Smooth muscle cell (in vitro differentiated cells): Measurements from ENCODE around the gene LDAH. TPM values are rescaled to one million over a fixed set of nuclear protein-coding genes. Genes with fewer than 3 reads are reported as not detected.
A peak's percentile ranks its signal among the peaks of the same experiment; 100 is the strongest.

Experiments used
- DNase-seq: peaks from one replicate; lab custom pipeline; 2025; ENCODE audit not compliant: unreplicated experiment; lab: John Stamatoyannopoulos, UW
- H2AFZ ChIP-seq: fragments of 200-600 bp; sonication (generic); 2 replicates; pipeline ENCODE4 v1.6.0; 2016; ENCODE audit warnings: antibody characterized with exemption, low read depth, mild to moderate bottlenecking
- H3F3A ChIP-seq: fragments of 200-600 bp; sonication (generic); 2 replicates; pipeline ENCODE4 v1.6.0; 2017; ENCODE audit warnings: antibody characterized with exemption, low read depth
- H3K27ac ChIP-seq: fragments of 200-600 bp; sonication (generic); 2 replicates; pipeline ENCODE4 v1.5.1; 2016; ENCODE audit warnings: low read depth, mild to moderate bottlenecking
- H3K27me3 ChIP-seq: fragments of 200-600 bp; sonication (generic); 2 replicates; pipeline ENCODE4 v1.6.1; 2016; ENCODE audit warnings: low read depth, mild to moderate bottlenecking
- H3K36me3 ChIP-seq: fragments of 200-600 bp; sonication (generic); 2 replicates; pipeline ENCODE4 v1.5.1; 2016; ENCODE audit warnings: low read depth
- H3K4me1 ChIP-seq: fragments of 200-600 bp; sonication (generic); 2 replicates; pipeline ENCODE4 v1.5.1; 2016; ENCODE audit warnings: low read depth
- H3K4me2 ChIP-seq: fragments of 200-600 bp; sonication (generic); 2 replicates; pipeline ENCODE4 v1.6.0; 2016; ENCODE audit warnings: mild to moderate bottlenecking
- H3K4me3 ChIP-seq: fragments of 200-600 bp; sonication (generic); 2 replicates; pipeline ENCODE4 v1.5.1; 2016; ENCODE audit warnings: mild to moderate bottlenecking
- H3K79me2 ChIP-seq: fragments of 200-600 bp; sonication (generic); 2 replicates; pipeline ENCODE4 v1.6.0; 2016; ENCODE audit warnings: low read depth, mild to moderate bottlenecking
- H3K9ac ChIP-seq: fragments of 200-600 bp; sonication (generic); 2 replicates; pipeline ENCODE4 v1.6.0; 2016; ENCODE audit warnings: low read depth
- H3K9me3 ChIP-seq: fragments of 200-600 bp; sonication (generic); replicated peaks from 2 replicates; pipeline ENCODE4 v1.5.1; 2016; ENCODE audit warnings: low read depth
- H4K20me1 ChIP-seq: fragments of 200-600 bp; sonication (generic); 2 replicates; pipeline ENCODE4 v1.6.0; 2016; ENCODE audit warnings: low read depth
- WGBS: methylation state at CpG from one replicate; pipeline ENCODE4 v1.1.7; 2016; ENCODE audit warnings: low lambda C conversion rate; 5-methylcytosine and 5-hydroxymethylcytosine counted together
- polyA plus RNA-seq: library from polyadenylated mRNA; unstranded; fragments of >200 nt; fragmentation: Nextera tagmentation; extraction: Ambion mirVana; gene quantifications from 2 replicates; pipeline ENCODE4 v1.2.1, GENCODE V29; 2016
- total RNA-seq: library from RNA; depleted of rRNA; stranded (reverse); fragments of >200 nt; gene quantifications from 2 replicates; pipeline ENCODE4 v1.2.3, GENCODE V29; 2014
- TF ChIP-seq, protein P1 (sequence below): fragments of 200-600 bp; sonication (generic); IDR thresholded peaks from 2 replicates; pipeline ENCODE4 v1.5.1; 2017; ENCODE audit warnings: borderline replicate concordance, mild to moderate bottlenecking, antibody characterized with exemption; ENCODE audit not compliant: insufficient read depth, poor library complexity, severe bottlenecking

The LDAH gene
- total and polyA plus RNA-seq, 2 experiments from 2014 or later, result 14.9 to 15.7 TPM

GRCh38 chr2:20666005-20666303 is 156.9 kb downstream of the LDAH start:
- WGBS, result 2% methylated on average over 30 of the region's 34 CpGs
- H3K9me3 ChIP-seq, result no peaks in the 10 kb centered on the region
- no peaks in the 10 kb centered on the region for H4K20me1 ChIP-seq
- no peak overlapping the region for H2AFZ ChIP-seq
- no peak for DNase-seq
- TF ChIP-seq, protein P1, sequence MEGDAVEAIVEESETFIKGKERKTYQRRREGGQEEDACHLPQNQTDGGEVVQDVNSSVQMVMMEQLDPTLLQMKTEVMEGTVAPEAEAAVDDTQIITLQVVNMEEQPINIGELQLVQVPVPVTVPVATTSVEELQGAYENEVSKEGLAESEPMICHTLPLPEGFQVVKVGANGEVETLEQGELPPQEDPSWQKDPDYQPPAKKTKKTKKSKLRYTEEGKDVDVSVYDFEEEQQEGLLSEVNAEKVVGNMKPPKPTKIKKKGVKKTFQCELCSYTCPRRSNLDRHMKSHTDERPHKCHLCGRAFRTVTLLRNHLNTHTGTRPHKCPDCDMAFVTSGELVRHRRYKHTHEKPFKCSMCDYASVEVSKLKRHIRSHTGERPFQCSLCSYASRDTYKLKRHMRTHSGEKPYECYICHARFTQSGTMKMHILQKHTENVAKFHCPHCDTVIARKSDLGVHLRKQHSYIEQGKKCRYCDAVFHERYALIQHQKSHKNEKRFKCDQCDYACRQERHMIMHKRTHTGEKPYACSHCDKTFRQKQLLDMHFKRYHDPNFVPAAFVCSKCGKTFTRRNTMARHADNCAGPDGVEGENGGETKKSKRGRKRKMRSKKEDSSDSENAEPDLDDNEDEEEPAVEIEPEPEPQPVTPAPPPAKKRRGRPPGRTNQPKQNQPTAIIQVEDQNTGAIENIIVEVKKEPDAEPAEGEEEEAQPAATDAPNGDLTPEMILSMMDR, result no peak
- H3K27ac ChIP-seq, result no peak overlapping the region
- no peak overlapping the region for H3K9ac ChIP-seq
- no peaks in the 10 kb centered on the region for H3K36me3 ChIP-seq
- peaks cover 92% of the 10 kb centered on the region for H3K27me3 ChIP-seq
- H3F3A ChIP-seq, result no peaks in the 10 kb centered on the region
- peaks cover 16% of the 10 kb centered on the region for H3K4me1 ChIP-seq
- peak overlapping the region; percentile 81 for H3K4me2 ChIP-seq
- H3K79me2 ChIP-seq, result no peaks in the 10 kb centered on the region
- H3K4me3 ChIP-seq, result peak overlapping the region; percentile 43

DNA sequence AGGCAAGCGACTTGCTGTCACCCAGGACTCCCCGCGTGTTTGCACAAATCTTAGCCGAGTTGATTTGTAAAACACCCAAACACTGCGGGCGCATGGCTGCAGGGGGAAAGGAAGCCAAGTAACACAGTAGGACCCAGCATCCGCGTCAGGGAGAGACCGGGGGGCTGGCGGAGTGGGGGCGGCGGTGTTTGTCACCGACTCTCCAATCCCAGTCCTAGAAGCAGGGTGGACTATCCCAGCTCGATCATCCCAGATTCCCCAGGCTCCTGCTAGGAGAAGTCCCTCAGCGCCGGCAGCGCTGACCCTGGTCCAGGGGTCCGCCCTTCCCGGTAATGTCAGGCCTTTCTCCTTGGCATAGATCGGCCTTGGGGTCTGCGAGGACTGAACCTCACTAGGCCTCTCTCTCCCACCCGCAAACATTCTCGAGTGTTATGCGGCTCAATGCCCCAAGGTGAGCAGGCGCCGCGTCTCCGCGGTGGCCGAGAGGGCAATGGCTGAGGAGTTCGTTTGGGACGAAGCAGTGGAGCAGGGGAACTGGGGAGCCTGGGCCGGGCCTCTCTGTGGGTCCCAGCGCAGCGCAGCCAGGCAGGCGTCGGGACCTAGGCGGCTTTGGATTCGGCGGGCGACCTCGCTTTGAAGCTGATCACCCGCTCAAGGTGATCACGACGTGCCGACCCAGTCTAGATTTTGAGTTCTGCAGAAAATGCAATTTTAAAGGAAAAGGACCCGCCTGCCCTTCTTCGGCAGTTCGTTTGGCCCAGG is 157.5 kb downstream of the LDAH start:
- Histone ChIP-seq H3K27ac (no peak overlapping the region), H3K4me2 (peak overlapping the region; percentile 81), H3K4me3 (no peak overlapping the region), H3K27me3 (peaks cover 92% of the 10 kb centered on the region), H2AFZ (no peak overlapping the region), H3F3A (no peaks in the 10 kb centered on the region), H3K9me3 (no peaks in the 10 kb centered on the region), H3K4me1 (peaks cover 16% of the 10 kb centered on the region), H4K20me1 (no peaks in the 10 kb centered on the region), H3K9ac (no peak overlapping the region), H3K79me2 (no peaks in the 10 kb centered on the region), H3K36me3 (no peaks in the 10 kb centered on the region)
- no peak for DNase-seq
- WGBS, result 5% methylated on average over 49 of the region's 49 CpGs
- TF ChIP-seq, protein P1, result no peak

- H3K27me3 ChIP-seq, result peaks cover 92% of the 10 kb centered on the region
- no peaks in the 10 kb centered on the region for H3K79me2 ChIP-seq
- H3K27ac ChIP-seq, result no peak overlapping the region
- H4K20me1 ChIP-seq, result no peaks in the 10 kb centered on the region
- no peak overlapping the region for H3K4me2 ChIP-seq
- no peak overlapping the region for H3K9ac ChIP-seq
- peaks cover 15% of the 10 kb centered on the region for H3K4me1 ChIP-seq
- H3K4me3 ChIP-seq, result no peak overlapping the region
- H3K9me3 ChIP-seq, result no peaks in the 10 kb centered on the region
- no peaks in the 10 kb centered on the region for H3F3A ChIP-seq
- TF ChIP-seq, protein P1, result no peak
- no peaks in the 10 kb centered on the region for H3K36me3 ChIP-seq
- no peak overlapping the region for H2AFZ ChIP-seq
- DNase-seq, result no peak
- WGBS, result 38% methylated on average over 17 of the region's 17 CpGs
Observed at GRCh38 chr2:20664431-20665242, 158.3 kb downstream of the LDAH start.
